Testis (tissue), 3 donors: ENCODE measurements around the gene SHB. TPM values are rescaled to one million over a fixed set of nuclear protein-coding genes. Genes with fewer than 3 reads are reported as not detected.

ENCODE experiments used
- DNase-seq: peaks from one replicate; pipeline ENCODE4 v3.0.0-alpha.2; 2019
- H3K27ac ChIP-seq, 2 donors: fragments of 200-600 bp; sonication (generic); one replicate each; pipeline ENCODE4 v1.5.1; 2019
- H3K27me3 ChIP-seq: fragments of 200-600 bp; sonication (generic); one replicate; pipeline ENCODE4 v1.5.1; 2019
- H3K36me3 ChIP-seq: fragments of 200-600 bp; sonication (generic); one replicate; pipeline ENCODE4 v1.5.1; 2017; ENCODE audit warnings: low read depth; ENCODE audit errors: missing control alignments
- H3K4me1 ChIP-seq: fragments of 200-600 bp; sonication (generic); one replicate; pipeline ENCODE4 v1.5.1; 2019
- H3K4me3 ChIP-seq, 2 donors: fragments of 200-600 bp; sonication (generic); one replicate each; pipeline ENCODE4 v1.5.1; 2017 to 2019
- H3K9me3 ChIP-seq: fragments of 200-600 bp; sonication (generic); one replicate; pipeline ENCODE4 v1.5.1; 2017
- CTCF ChIP-seq, 3 experiments: fragments of 450-650 bp in 2 of 3; fragments of 200-600 bp in 1 of 3; sonication (generic) in 1 of 3; IDR thresholded peaks; one replicate each; pipeline ENCODE4 v1.5.1; 2016 to 2019; ENCODE audit warnings: antibody characterized with exemption in 3 of 3, mild to moderate bottlenecking in 2 of 3, moderate library complexity in 1 of 3
- POLR2A ChIP-seq: fragments of 450-650 bp; IDR thresholded peaks from one replicate; pipeline ENCODE4 v1.6.1; 2017; ENCODE audit warnings: antibody characterized with exemption, mild to moderate bottlenecking, moderate library complexity
- WGBS, 2 donors: methylation state at CpG; one replicate each; pipeline ENCODE4 v1.1.5; 2018; 5-methylcytosine and 5-hydroxymethylcytosine counted together
- intact Hi-C: fragments of 100-400 bp; cut with DNase I; formaldehyde crosslinking; loops from one replicate; pipeline ENCODE4 v1.15.1; 2023; ENCODE audit warnings: low total_unique reads
- polyA plus RNA-seq: library from polyadenylated mRNA; stranded (reverse); fragments of 350-450 nt; fragmentation: Illumina TruSeq; extraction: RNeasy Lipid Tissue Mini Kit (QIAGEN cat#74804); gene quantifications from one replicate; pipeline ENCODE4 v1.2.3, GENCODE V29; 2014; ENCODE audit warnings: low read depth, low replicate concordance; ENCODE audit not compliant: insufficient read depth
- total RNA-seq, 2 donors: library from RNA; depleted of rRNA; stranded (reverse); fragments of >200 nt; gene quantifications; one replicate each; pipeline ENCODE4 v1.2.3, GENCODE V29; 2016

The SHB gene
- total and polyA plus RNA-seq, 3 donors from 2014 or later = 8.6 to 22.3 (median 21.2) TPM

GRCh38 chr9:37972351-37972848 lies 96.6 kb downstream of the SHB start:
- 68 to 80% methylated on average over 4 of the region's 4 CpGs for WGBS, 2 donors

GRCh38 chr9:37971691-37972090 lies 97.3 kb downstream of the SHB start:
- 88% methylated on average over 2 of the region's 2 CpGs; no CpG with 5 or more reads in 1 of the 2 donors for WGBS, 2 donors
- Histone ChIP-seq H3K36me3 (no peaks in the 10 kb centered on the region), H3K27me3 (no peaks in the 10 kb centered on the region), H3K9me3 (no peaks in the 10 kb centered on the region), H3K4me3 (no peak overlapping the region), H3K4me1 (no peaks in the 10 kb centered on the region), H3K27ac (no peak overlapping the region)
- intact Hi-C loops = loop anchor here (10.0 kb wide), 1 partner anchor 113 kb away; no protein-coding TSS in a partner anchor
- DNase-seq = no peak
- no peak for TF ChIP-seq POLR2A
- no peak for TF ChIP-seq CTCF (IDR thresholded peaks at IDR 0.05)

More at GRCh38 chr9:37972351-37972848, 96.6 kb downstream of the SHB start:
- no peak overlapping the region for H3K4me3 ChIP-seq
- H3K4me1 ChIP-seq = no peaks in the 10 kb centered on the region
- no peak for TF ChIP-seq CTCF (IDR thresholded peaks at IDR 0.05)
- no peak for TF ChIP-seq POLR2A
- intact Hi-C loops = loop anchor here (10.0 kb wide), 1 partner anchor 112 kb away; no protein-coding TSS in a partner anchor
- H3K27ac ChIP-seq = no peak overlapping the region
- no peaks in the 10 kb centered on the region for H3K36me3 ChIP-seq
- H3K27me3 ChIP-seq = no peaks in the 10 kb centered on the region
- no peak for DNase-seq
- H3K9me3 ChIP-seq = no peaks in the 10 kb centered on the region

GRCh38 chr9:37971108-37971459 lies 97.9 kb downstream of the SHB start:
- intact Hi-C loops = loop anchor here (10.0 kb wide), 1 partner anchor 114 kb away; no protein-coding TSS in a partner anchor
- Histone ChIP-seq H3K27me3 (no peaks in the 10 kb centered on the region), H3K27ac (no peak overlapping the region), H3K4me1 (no peaks in the 10 kb centered on the region), H3K9me3 (no peaks in the 10 kb centered on the region), H3K36me3 (no peaks in the 10 kb centered on the region), H3K4me3 (no peak overlapping the region)
- TF ChIP-seq POLR2A (no peak), CTCF (IDR thresholded peaks at IDR 0.05) (no peak)
- 82 to 93% methylated on average over 7 of the region's 7 CpGs for WGBS, 2 donors
- DNase-seq = no peak

GRCh38 chr9:37970301-37971107 lies 98.5 kb downstream of the SHB start:
- no peak overlapping the region for H3K27ac ChIP-seq
- H3K27me3 ChIP-seq = no peaks in the 10 kb centered on the region
- H3K4me1 ChIP-seq = no peaks in the 10 kb centered on the region
- 75 to 86% methylated on average over 10 to 11 of the region's 11 CpGs for WGBS, 2 donors
- H3K9me3 ChIP-seq = no peaks in the 10 kb centered on the region
- intact Hi-C loops = loop anchor here (10.0 kb wide), 1 partner anchor 114 kb away; no protein-coding TSS in a partner anchor
- no peaks in the 10 kb centered on the region for H3K36me3 ChIP-seq
- DNase-seq = no peak
- no peak overlapping the region for H3K4me3 ChIP-seq
- TF ChIP-seq POLR2A = no peak
- no peak for TF ChIP-seq CTCF (IDR thresholded peaks at IDR 0.05)
